GM12878 (cell line): Measurements from ENCODE around the gene HELZ. TPM values are rescaled to one million over a fixed set of nuclear protein-coding genes. Genes with fewer than 3 reads are reported as not detected.

ENCODE experiments used
- ATAC-seq: fragments of 200-7000 bp; cut with Tn5 transposase; 3 replicates; pipeline ENCODE4 v1.9.1; 2020; ENCODE audit warnings: mild to moderate bottlenecking, moderate library complexity
- BruUV-seq: library from RNA; stranded (reverse); fragments of 400-500 nt; replicated peaks from 2 replicates; lab custom pipeline; 2021; lab: Mats Ljungman, UMichigan
- CTCF ChIA-PET: fragments of 300-600 bp; sonication (Branson Sonifier 250); formaldehyde crosslinking; extraction: SDS; loops from one replicate; lab custom pipeline; 2021; ENCODE audit warnings: inconsistent platforms; lab: Yijun Ruan, JAX
- POLR2A ChIA-PET: fragments of 350-600 bp; formaldehyde crosslinking; extraction: SDS; loops from one replicate; lab custom pipeline; 2021; ENCODE audit warnings: inconsistent platforms; lab: Charles Lee
- RAD21 ChIA-PET: fragments of 300-600 bp; sonication (Branson Sonifier 250); formaldehyde crosslinking; loops from one replicate; lab custom pipeline; 2023; ENCODE audit warnings: antibody characterized with exemption; ENCODE audit not compliant: unreplicated experiment; lab: Charles Lee
- SMC1A ChIA-PET: fragments of 300-600 bp; sonication (Branson Sonifier 250); formaldehyde crosslinking; loops from one replicate; lab custom pipeline; 2023; ENCODE audit not compliant: unreplicated experiment, uncharacterized antibody; lab: Charles Lee
- DNase-seq: peaks from one replicate; pipeline ENCODE4 v3.0.0-alpha.2; 2011; ENCODE audit warnings: low read depth, low spot score
- FAIRE-seq: peaks from 3 replicates; lab custom pipeline; 2011; peaks lifted over from hg19 to GRCh38; lab: Jason Lieb, UNC
- H2AFZ ChIP-seq: 2 replicates; pipeline ENCODE4 v1.6.0; 2011; ENCODE audit warnings: low read depth, low read length, control low read depth; ENCODE audit not compliant: control insufficient read depth
- H3K27ac ChIP-seq: 2 replicates; pipeline ENCODE4 v1.5.1; 2011; ENCODE audit warnings: control low read depth; ENCODE audit not compliant: control insufficient read depth, insufficient read depth
- H3K27me3 ChIP-seq, 2 experiments: replicated peaks in 1 of 2; 2 replicates each; pipeline versions ENCODE4 v1.6.0 to v1.6.1; 2011; ENCODE audit warnings: low read length in 1 of 2; ENCODE audit not compliant: control insufficient read depth in 2 of 2, insufficient read depth in 2 of 2
- H3K36me3 ChIP-seq, 2 experiments: 2 replicates each; pipeline ENCODE4 v1.5.1; 2011; ENCODE audit warnings: low read length in 1 of 2; ENCODE audit not compliant: control insufficient read depth in 2 of 2, insufficient read depth in 2 of 2
- H3K4me1 ChIP-seq: 2 replicates; pipeline ENCODE4 v1.6.1; 2011; ENCODE audit warnings: mild to moderate bottlenecking, low read length, moderate library complexity, mixed read lengths; ENCODE audit not compliant: control insufficient read depth, insufficient read depth
- H3K4me2 ChIP-seq: 2 replicates; pipeline ENCODE4 v1.6.0; 2011; ENCODE audit warnings: control low read depth; ENCODE audit not compliant: control insufficient read depth, insufficient read depth
- H3K4me3 ChIP-seq: fragments of 200-600 bp; sonication (generic); 2 replicates; pipeline ENCODE4 v1.5.1; 2016
- H3K79me2 ChIP-seq: 2 replicates; pipeline ENCODE4 v1.6.0; 2011; ENCODE audit warnings: low read length; ENCODE audit not compliant: control insufficient read depth, insufficient read depth
- H3K9ac ChIP-seq: 2 replicates; pipeline ENCODE4 v1.8.0; 2011; ENCODE audit warnings: low read length, control low read depth, mixed read lengths; ENCODE audit not compliant: control insufficient read depth, insufficient read depth
- H3K9me3 ChIP-seq: replicated peaks from 3 replicates; pipeline ENCODE4 v1.5.1; 2011; ENCODE audit warnings: mild to moderate bottlenecking, low read length; ENCODE audit not compliant: control insufficient read depth, insufficient read depth
- H4K20me1 ChIP-seq: 2 replicates; pipeline ENCODE4 v1.6.0; 2011; ENCODE audit not compliant: control insufficient read depth, insufficient read depth
- ATF7 ChIP-seq: fragments of 450-650 bp; IDR thresholded peaks from 2 replicates; pipeline ENCODE4 v1.6.1; 2016; ENCODE audit warnings: low read depth, mild to moderate bottlenecking
- BMI1 ChIP-seq: fragments of 450-650 bp; IDR thresholded peaks from 2 replicates; pipeline ENCODE4 v1.6.1; 2016; ENCODE audit warnings: mild to moderate bottlenecking, moderate library complexity, borderline replicate concordance
- BRCA1 ChIP-seq: IDR thresholded peaks from 2 replicates; pipeline ENCODE4 v1.6.1; 2011; ENCODE audit warnings: low read depth, low read length, improper control_type of control experiment
- CEBPB ChIP-seq, 2 experiments: fragments of 150-350 bp in 1 of 2; IDR thresholded peaks; 2 replicates each; pipeline ENCODE4 v1.6.1; 2012 to 2014; ENCODE audit warnings: low read depth in 2 of 2, low read length in 2 of 2, borderline replicate concordance in 1 of 2, inconsistent platforms in 1 of 2
- CREM ChIP-seq: IDR thresholded peaks from 2 replicates; pipeline ENCODE4 v1.6.1; 2014; ENCODE audit warnings: antibody characterized with exemption, low read depth
- ETV6 ChIP-seq, 2 experiments: fragments of 450-650 bp in 1 of 2; IDR thresholded peaks in 1 of 2; conservative IDR thresholded peaks in 1 of 2; 2 replicates each; pipeline ENCODE4 v1.6.1; 2014; ENCODE audit warnings: antibody characterized with exemption in 1 of 2, borderline replicate concordance in 1 of 2, low read depth in 1 of 2, mild to moderate bottlenecking in 1 of 2, moderate library complexity in 1 of 2
- RFX5 ChIP-seq: IDR thresholded peaks from 2 replicates; pipeline ENCODE4 v1.6.1; 2011; ENCODE audit warnings: low read depth, low read length, improper control_type of control experiment
- RUNX3 ChIP-seq: IDR thresholded peaks from 2 replicates; pipeline ENCODE4 v1.6.1; 2012; ENCODE audit warnings: low read length, inconsistent platforms
- YY1 ChIP-seq: IDR thresholded peaks from 2 replicates; pipeline ENCODE4 v1.6.1; 2011; ENCODE audit warnings: low read depth, mild to moderate bottlenecking, low read length
- WGBS: methylation state at CpG from one replicate; pipeline ENCODE4 v1.1.6; 2016; ENCODE audit warnings: low lambda C conversion rate; ENCODE audit not compliant: insufficient replicate concordance, insufficient coverage; ENCODE audit errors: missing lambda C conversion rate; 5-methylcytosine and 5-hydroxymethylcytosine counted together
- in situ Hi-C: fragments of 300-500 bp; cut with MboI; formaldehyde crosslinking; loops from 9 replicates; pipeline ENCODE4 v1.14.3; 2018; ENCODE audit warnings: mixed read lengths
- intact Hi-C: fragments of 100-400 bp; cut with micrococcal nuclease; formaldehyde crosslinking; loops from one replicate; pipeline ENCODE4 v1.14.2; 2022; ENCODE audit not compliant: unreplicated experiment
- polyA plus RNA-seq, 11 experiments: library from polyadenylated mRNA; depleted of rRNA in 4 of 11; unstranded in 6 of 11; stranded (reverse) in 5 of 11; fragments of >200 nt; fragmentation: Nextera tagmentation in 4 of 11; fragmentation: Illumina TruSeq in 1 of 11; extraction: Ambion mirVana in 4 of 11; extraction: Trizol in 1 of 11; gene quantifications; 1 replicate in 1 of 11; 2 replicates in 10 of 11; pipeline versions ENCODE4 v1.2.1 to v1.2.3, GENCODE V29; 2011 to 2016; ENCODE audit warnings: inconsistent platforms in 2 of 11, missing spikeins in 2 of 11, low read depth in 1 of 11
- total RNA-seq, 4 experiments: library from RNA; depleted of rRNA in 3 of 4; stranded (reverse); fragments of >200 nt in 3 of 4; fragmentation: Illumina TruSeq in 1 of 4; extraction: Trizol in 1 of 4; gene quantifications; 2 replicates each; pipeline versions ENCODE4 v1.2.1 to v1.2.3, GENCODE V29; 2013 to 2021
- TF ChIP-seq, protein P1 (sequence below): fragments of 450-650 bp; IDR thresholded peaks from 2 replicates; pipeline ENCODE4 v1.6.1; 2017; ENCODE audit warnings: antibody characterized with exemption, mild to moderate bottlenecking, moderate library complexity
- TF ChIP-seq, protein P2 (sequence below): fragments of 450-650 bp; IDR thresholded peaks from 2 replicates; pipeline ENCODE4 v1.6.1; 2016; ENCODE audit warnings: mild to moderate bottlenecking

The HELZ gene
- total and polyA plus RNA-seq, 10 of the 15 experiments (the other 5 are each of a cell fraction or from before 2014, with no cell fraction given): 1.5 to 36.8 (median 19.1) TPM

DNA sequence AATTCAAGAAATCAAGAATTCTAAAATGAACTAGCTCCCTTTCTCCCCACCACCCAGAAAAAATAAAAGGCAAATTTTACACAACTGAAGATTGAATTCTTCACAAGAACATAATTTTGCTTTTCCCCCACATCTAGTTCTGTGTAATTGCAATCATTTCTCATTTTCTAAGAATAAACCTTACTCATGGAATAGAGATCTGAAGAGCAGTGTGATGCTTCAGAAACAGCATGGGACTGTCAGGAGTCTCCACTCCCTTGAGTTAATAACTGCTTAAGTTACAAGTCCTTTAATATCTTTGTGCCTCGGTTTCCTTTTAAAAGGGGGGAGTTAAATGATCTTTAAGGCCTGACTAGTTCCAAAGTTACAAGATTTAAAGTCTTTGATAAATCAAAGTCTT is 147.0 kb downstream of the HELZ start:
- ChIA-PET RAD21 (no interaction called here), POLR2A (no interaction called here), SMC1A (interaction anchor here (2.4 kb wide), 1 partner anchor 16 kb away, joined by 5 read pairs; no protein-coding TSS in a partner anchor), CTCF (interaction anchor here (0.7 to 2.3 kb wide), 3 partner anchors 16 to 77 kb away, joined by 3 to 8 read pairs (median 3); no protein-coding TSS in a partner anchor)
- BruUV-seq: no TSS peak
- WGBS: 100% methylated on average over 1 of the region's 1 CpG
- DNase-seq (no peak), ATAC-seq (no peak), FAIRE-seq (no peak)
- no peak overlapping the region for H3K9ac ChIP-seq
- H3K9me3 ChIP-seq: no peaks in the 10 kb centered on the region
- H3K27me3 ChIP-seq: no peaks in the 10 kb centered on the region
- TF ChIP-seq, protein P1, sequence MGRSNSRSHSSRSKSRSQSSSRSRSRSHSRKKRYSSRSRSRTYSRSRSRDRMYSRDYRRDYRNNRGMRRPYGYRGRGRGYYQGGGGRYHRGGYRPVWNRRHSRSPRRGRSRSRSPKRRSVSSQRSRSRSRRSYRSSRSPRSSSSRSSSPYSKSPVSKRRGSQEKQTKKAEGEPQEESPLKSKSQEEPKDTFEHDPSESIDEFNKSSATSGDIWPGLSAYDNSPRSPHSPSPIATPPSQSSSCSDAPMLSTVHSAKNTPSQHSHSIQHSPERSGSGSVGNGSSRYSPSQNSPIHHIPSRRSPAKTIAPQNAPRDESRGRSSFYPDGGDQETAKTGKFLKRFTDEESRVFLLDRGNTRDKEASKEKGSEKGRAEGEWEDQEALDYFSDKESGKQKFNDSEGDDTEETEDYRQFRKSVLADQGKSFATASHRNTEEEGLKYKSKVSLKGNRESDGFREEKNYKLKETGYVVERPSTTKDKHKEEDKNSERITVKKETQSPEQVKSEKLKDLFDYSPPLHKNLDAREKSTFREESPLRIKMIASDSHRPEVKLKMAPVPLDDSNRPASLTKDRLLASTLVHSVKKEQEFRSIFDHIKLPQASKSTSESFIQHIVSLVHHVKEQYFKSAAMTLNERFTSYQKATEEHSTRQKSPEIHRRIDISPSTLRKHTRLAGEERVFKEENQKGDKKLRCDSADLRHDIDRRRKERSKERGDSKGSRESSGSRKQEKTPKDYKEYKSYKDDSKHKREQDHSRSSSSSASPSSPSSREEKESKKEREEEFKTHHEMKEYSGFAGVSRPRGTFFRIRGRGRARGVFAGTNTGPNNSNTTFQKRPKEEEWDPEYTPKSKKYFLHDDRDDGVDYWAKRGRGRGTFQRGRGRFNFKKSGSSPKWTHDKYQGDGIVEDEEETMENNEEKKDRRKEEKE: no peak
- no peak overlapping the region for H2AFZ ChIP-seq
- intact Hi-C loops: no loop called here
- no peak overlapping the region for H3K4me3 ChIP-seq
- no peaks in the 10 kb centered on the region for H4K20me1 ChIP-seq
- in situ Hi-C loops: no loop called here
- H3K4me1 ChIP-seq: no peaks in the 10 kb centered on the region
- no peaks in the 10 kb centered on the region; the same call in none of the 2 replicates for H3K79me2 ChIP-seq
- no peak overlapping the region for H3K27ac ChIP-seq
- H3K36me3 ChIP-seq: peaks cover 0 to 3% of the 10 kb centered on the region in 2 experiments; a peak in 3 of 4 replicates
- H3K4me2 ChIP-seq: no peak overlapping the region

DNA sequence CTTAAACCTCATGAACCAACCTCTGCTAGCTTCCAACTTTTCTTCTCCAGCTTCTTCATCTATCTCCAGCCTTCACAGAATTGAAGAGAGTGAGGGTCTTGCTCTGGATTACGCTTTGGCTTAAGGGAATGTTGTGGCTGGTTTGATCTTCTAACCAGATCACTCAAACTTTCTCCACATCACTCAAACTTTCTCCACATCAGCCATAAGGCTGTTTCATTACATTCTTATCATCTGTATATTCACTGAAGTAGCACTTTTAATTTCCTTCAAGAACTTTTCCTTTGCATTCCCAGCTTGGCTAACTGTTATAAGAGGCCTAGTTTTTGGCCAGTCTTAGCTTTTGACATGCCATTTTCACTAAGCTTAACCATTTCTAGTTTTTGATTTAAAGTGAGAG is 148.4 kb downstream of the HELZ start:
- RAD21 ChIA-PET: no interaction called here
- no peak for ATAC-seq
- H3K36me3 ChIP-seq: no peaks in the 10 kb centered on the region; a peak in 2 of 4 replicates
- DNase-seq: no peak
- intact Hi-C loops: no loop called here
- no peak overlapping the region for H3K27ac ChIP-seq
- no peak for TF ChIP-seq BRCA1
- TF ChIP-seq YY1: no peak
- TF ChIP-seq CREM: no peak
- TF ChIP-seq ETV6 (conservative IDR thresholded peaks at IDR 0.05 in 1 of 2, IDR thresholded peaks at IDR 0.05 in 1 of 2; ENCODE audit: borderline replicate concordance in 1 of 2, low read depth in 1 of 2): no peak
- no peak for TF ChIP-seq RUNX3
- TF ChIP-seq CEBPB (IDR thresholded peaks at IDR 0.05; ENCODE audit: borderline replicate concordance in 1 of 2, low read depth in 2 of 2, low read length in 2 of 2): no peak
- no peak for TF ChIP-seq ATF7
- TF ChIP-seq, protein P2, sequence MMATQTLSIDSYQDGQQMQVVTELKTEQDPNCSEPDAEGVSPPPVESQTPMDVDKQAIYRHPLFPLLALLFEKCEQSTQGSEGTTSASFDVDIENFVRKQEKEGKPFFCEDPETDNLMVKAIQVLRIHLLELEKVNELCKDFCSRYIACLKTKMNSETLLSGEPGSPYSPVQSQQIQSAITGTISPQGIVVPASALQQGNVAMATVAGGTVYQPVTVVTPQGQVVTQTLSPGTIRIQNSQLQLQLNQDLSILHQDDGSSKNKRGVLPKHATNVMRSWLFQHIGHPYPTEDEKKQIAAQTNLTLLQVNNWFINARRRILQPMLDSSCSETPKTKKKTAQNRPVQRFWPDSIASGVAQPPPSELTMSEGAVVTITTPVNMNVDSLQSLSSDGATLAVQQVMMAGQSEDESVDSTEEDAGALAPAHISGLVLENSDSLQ: no peak
- no peak for TF ChIP-seq BMI1
- TF ChIP-seq RFX5: no peak
- TF ChIP-seq, all 136 proteins: peak for 0
- H3K27me3 ChIP-seq: no peaks in the 10 kb centered on the region
- H4K20me1 ChIP-seq: no peaks in the 10 kb centered on the region
- FAIRE-seq: no peak
- no peaks in the 10 kb centered on the region; the same call in 1 of the 2 replicates for H3K79me2 ChIP-seq
- H3K4me2 ChIP-seq: no peak overlapping the region
- no peaks in the 10 kb centered on the region for H3K4me1 ChIP-seq
- ChIA-PET CTCF (interaction anchor here (0.5 to 2.3 kb wide), 2 partner anchors 14 to 19 kb away, joined by 3 to 8 read pairs; no protein-coding TSS in a partner anchor), POLR2A (interaction anchor here (0.6 kb wide), 2 partner anchors 27 to 57 kb away, joined by 3 read pairs; no protein-coding TSS in a partner anchor), SMC1A (no interaction called here)
- H3K9ac ChIP-seq: no peak overlapping the region
- BruUV-seq: no TSS peak
- no peak overlapping the region for H3K4me3 ChIP-seq
- in situ Hi-C loops: no loop called here
- H3K9me3 ChIP-seq: no peaks in the 10 kb centered on the region
- no peak overlapping the region for H2AFZ ChIP-seq
- 100% methylated on average over 1 of the region's 1 CpG for WGBS
